BJ (cell line): ENCODE data around the gene PON3. TPM values are rescaled to one million over a fixed set of nuclear protein-coding genes. Genes with fewer than 3 reads are reported as not detected.
A peak's percentile ranks its signal among the peaks of the same experiment; 100 is the strongest.

Experiments
- CTCF ChIA-PET: fragments of 350-600 bp; formaldehyde crosslinking; extraction: SDS; loops from one replicate; lab custom pipeline; 2021; ENCODE audit warnings: antibody characterized with exemption, inconsistent platforms; lab: Yijun Ruan, JAX
- POLR2A ChIA-PET: fragments of 300-600 bp; sonication (Branson Sonifier 250); formaldehyde crosslinking; extraction: SDS; loops from one replicate; lab custom pipeline; 2021; ENCODE audit warnings: antibody characterized with exemption; lab: Charles Lee
- DNase-seq: peaks from one replicate; pipeline ENCODE4 v3.0.0-alpha.2; 2011; ENCODE audit warnings: low read depth
- H3K27me3 ChIP-seq: 2 replicates; pipeline ENCODE4 v1.6.0; 2011; ENCODE audit warnings: low read length; ENCODE audit not compliant: control insufficient read depth, insufficient read depth
- H3K36me3 ChIP-seq: 2 replicates; pipeline ENCODE4 v1.5.1; 2011; ENCODE audit warnings: low read length; ENCODE audit not compliant: control insufficient read depth, insufficient read depth
- H3K4me3 ChIP-seq: 2 replicates; pipeline ENCODE4 v1.5.1; 2011; ENCODE audit warnings: low read depth, mild to moderate bottlenecking, control low read depth, low read length
- polyA plus RNA-seq: library from polyadenylated mRNA; depleted of rRNA; stranded (reverse); fragments of >200 nt; gene quantifications from 2 replicates; pipeline ENCODE4 v1.2.3, GENCODE V29; 2011
- TF ChIP-seq, protein P1 (sequence below): IDR thresholded peaks from 2 replicates; pipeline ENCODE4 v1.5.1; 2011; ENCODE audit warnings: low read depth, mild to moderate bottlenecking, control low read depth, inconsistent platforms, low read length, moderate library complexity; ENCODE audit not compliant: insufficient read depth

Gene PON3
- polyA plus RNA-seq, 1 experiment: not detected

DNA sequence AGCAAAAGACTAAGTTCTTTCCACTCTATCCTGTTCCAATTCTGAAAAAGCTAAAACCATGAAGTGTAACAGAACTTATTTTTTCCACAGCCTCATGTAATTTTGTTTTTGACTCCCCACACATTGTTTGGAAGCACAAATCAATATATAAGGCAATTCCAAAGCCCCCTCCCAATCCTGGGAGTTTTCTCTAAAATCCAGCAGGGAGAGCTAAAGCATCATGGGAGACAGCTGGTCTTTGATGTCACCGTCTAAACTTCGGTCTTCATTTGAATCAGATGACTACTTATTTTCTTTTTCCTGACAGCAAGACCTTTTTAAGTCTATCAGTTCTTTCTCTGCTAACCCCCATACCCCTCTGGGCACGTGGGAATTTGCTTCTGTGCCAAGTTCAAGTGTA is 38.6 kb downstream of the PON3 start:
- CTCF ChIA-PET: interaction anchor here (1.0 to 1.5 kb wide), 3 partner anchors 10 to 120 kb away, joined by 3 to 10 read pairs (median 4); no protein-coding TSS in a partner anchor
- TF ChIP-seq, protein P1, sequence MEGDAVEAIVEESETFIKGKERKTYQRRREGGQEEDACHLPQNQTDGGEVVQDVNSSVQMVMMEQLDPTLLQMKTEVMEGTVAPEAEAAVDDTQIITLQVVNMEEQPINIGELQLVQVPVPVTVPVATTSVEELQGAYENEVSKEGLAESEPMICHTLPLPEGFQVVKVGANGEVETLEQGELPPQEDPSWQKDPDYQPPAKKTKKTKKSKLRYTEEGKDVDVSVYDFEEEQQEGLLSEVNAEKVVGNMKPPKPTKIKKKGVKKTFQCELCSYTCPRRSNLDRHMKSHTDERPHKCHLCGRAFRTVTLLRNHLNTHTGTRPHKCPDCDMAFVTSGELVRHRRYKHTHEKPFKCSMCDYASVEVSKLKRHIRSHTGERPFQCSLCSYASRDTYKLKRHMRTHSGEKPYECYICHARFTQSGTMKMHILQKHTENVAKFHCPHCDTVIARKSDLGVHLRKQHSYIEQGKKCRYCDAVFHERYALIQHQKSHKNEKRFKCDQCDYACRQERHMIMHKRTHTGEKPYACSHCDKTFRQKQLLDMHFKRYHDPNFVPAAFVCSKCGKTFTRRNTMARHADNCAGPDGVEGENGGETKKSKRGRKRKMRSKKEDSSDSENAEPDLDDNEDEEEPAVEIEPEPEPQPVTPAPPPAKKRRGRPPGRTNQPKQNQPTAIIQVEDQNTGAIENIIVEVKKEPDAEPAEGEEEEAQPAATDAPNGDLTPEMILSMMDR: peak; percentile 8; the same call in 1 of the 2 replicates
- H3K27me3 ChIP-seq: no peaks in the 10 kb centered on the region
- H3K36me3 ChIP-seq: no peaks in the 10 kb centered on the region
- DNase-seq: no peak
- H3K4me3 ChIP-seq: no peak overlapping the region
- POLR2A ChIA-PET: no interaction called here

- no peaks in the 10 kb centered on the region for H3K36me3 ChIP-seq
- H3K4me3 ChIP-seq: no peak overlapping the region
- ChIA-PET POLR2A (no interaction called here), CTCF (interaction anchor here (0.6 kb wide), 1 partner anchor 77 kb away, joined by 3 read pairs; no protein-coding TSS in a partner anchor)
- TF ChIP-seq, protein P1: no peak
- no peak for DNase-seq
- no peaks in the 10 kb centered on the region for H3K27me3 ChIP-seq
These were observed 53.4 kb downstream of the PON3 start for GRCh38 chr7:95342642-95343307.

GRCh38 chr7:95342029-95342428 is 54.1 kb downstream of the PON3 start:
- POLR2A ChIA-PET: no interaction called here
- CTCF ChIA-PET: interaction anchor here (0.6 kb wide), 1 partner anchor 77 kb away, joined by 3 read pairs; no protein-coding TSS in a partner anchor
- Histone ChIP-seq H3K36me3 (no peaks in the 10 kb centered on the region), H3K27me3 (no peaks in the 10 kb centered on the region), H3K4me3 (no peak overlapping the region)
- TF ChIP-seq, protein P1: no peak
- DNase-seq: no peak

- CTCF ChIA-PET: interaction anchor here (0.7 kb wide), 1 partner anchor 136 kb away, joined by 3 read pairs; no protein-coding TSS in a partner anchor
- Histone ChIP-seq H3K4me3 (no peak overlapping the region), H3K36me3 (no peaks in the 10 kb centered on the region), H3K27me3 (no peaks in the 10 kb centered on the region)
- TF ChIP-seq, protein P1: no peak
- no peak for DNase-seq
- POLR2A ChIA-PET: no interaction called here
These were observed 55.7 kb downstream of the PON3 start for GRCh38 chr7:95340491-95340890.

- ChIA-PET CTCF (interaction anchor here (1.0 kb wide), 1 partner anchor 14 kb away, joined by 3 read pairs; no protein-coding TSS in a partner anchor), POLR2A (no interaction called here)
- H3K4me3 ChIP-seq: no peak overlapping the region
- no peak for DNase-seq
- H3K27me3 ChIP-seq: no peaks in the 10 kb centered on the region
- TF ChIP-seq, protein P1: no peak
- H3K36me3 ChIP-seq: no peaks in the 10 kb centered on the region
These were observed 57.3 kb downstream of the PON3 start for GRCh38 chr7:95338832-95339231.
